Hepatocyte (in vitro differentiated cells): ENCODE results near the gene ZNF669. TPM values are rescaled to one million over a fixed set of nuclear protein-coding genes. Genes with fewer than 3 reads are reported as not detected.

Source experiments
- DNase-seq: peaks from one replicate; pipeline ENCODE4 v3.0.0-alpha.2; 2016; ENCODE audit warnings: low spot score
- H2AFZ ChIP-seq: fragments of 200-600 bp; sonication (generic); 2 replicates; pipeline ENCODE4 v1.6.0; 2016; ENCODE audit warnings: antibody characterized with exemption, mild to moderate bottlenecking
- H3K27ac ChIP-seq: fragments of 200-600 bp; sonication (generic); 2 replicates; pipeline ENCODE4 v1.5.1; 2016; ENCODE audit warnings: mild to moderate bottlenecking
- H3K27me3 ChIP-seq: fragments of 200-600 bp; sonication (generic); 2 replicates; pipeline ENCODE4 v1.6.1; 2016
- H3K36me3 ChIP-seq: fragments of 200-600 bp; sonication (generic); replicated peaks from 2 replicates; pipeline ENCODE4 v1.5.1; 2016; ENCODE audit warnings: low read depth; ENCODE audit not compliant: insufficient read depth
- H3K4me1 ChIP-seq: fragments of 200-600 bp; sonication (generic); 2 replicates; pipeline ENCODE4 v1.5.1; 2016; ENCODE audit warnings: mild to moderate bottlenecking, moderate library complexity; ENCODE audit not compliant: insufficient read depth
- H3K4me2 ChIP-seq: fragments of 200-600 bp; sonication (generic); 2 replicates; pipeline ENCODE4 v1.6.0; 2016
- H3K4me3 ChIP-seq: fragments of 200-600 bp; sonication (generic); 2 replicates; pipeline ENCODE4 v1.5.1; 2016; ENCODE audit warnings: mild to moderate bottlenecking
- H3K79me2 ChIP-seq: fragments of 200-600 bp; sonication (generic); 2 replicates; pipeline ENCODE4 v1.6.0; 2017; ENCODE audit warnings: mild to moderate bottlenecking
- H3K9me2 ChIP-seq: fragments of 200-600 bp; sonication (generic); replicated peaks from 2 replicates; pipeline ENCODE4 v1.6.0; 2017; ENCODE audit warnings: mild to moderate bottlenecking; ENCODE audit not compliant: insufficient read depth
- H3K9me3 ChIP-seq: fragments of 200-600 bp; sonication (generic); 2 replicates; pipeline ENCODE4 v1.5.1; 2016; ENCODE audit warnings: low read depth, mild to moderate bottlenecking
- H4K20me1 ChIP-seq: fragments of 200-600 bp; sonication (generic); 2 replicates; pipeline ENCODE4 v1.6.0; 2016; ENCODE audit warnings: mild to moderate bottlenecking; ENCODE audit not compliant: insufficient read depth, poor library complexity, severe bottlenecking
- EZH2 ChIP-seq: fragments of 200-600 bp; sonication (generic); IDR thresholded peaks from 2 replicates; pipeline ENCODE4 v1.6.1; 2016; ENCODE audit warnings: antibody characterized with exemption, mild to moderate bottlenecking, borderline replicate concordance
- EZH2phosphoT487 ChIP-seq: fragments of 200-600 bp; sonication (generic); IDR thresholded peaks from one replicate; pipeline ENCODE4 v1.6.1; 2018; ENCODE audit warnings: antibody characterized with exemption, mild to moderate bottlenecking, low read depth, moderate library complexity; ENCODE audit not compliant: unreplicated experiment, severe bottlenecking
- WGBS: methylation state at CpG from one replicate; pipeline ENCODE4 v1.1.6; 2016; ENCODE audit warnings: low lambda C conversion rate; ENCODE audit errors: missing lambda C conversion rate; 5-methylcytosine and 5-hydroxymethylcytosine counted together
- polyA plus RNA-seq: library from polyadenylated mRNA; unstranded; fragments of >200 nt; fragmentation: Nextera tagmentation; extraction: Ambion mirVana; gene quantifications from 2 replicates; pipeline ENCODE4 v1.2.1, GENCODE V29; 2016
- total RNA-seq: library from RNA; depleted of rRNA; stranded (reverse); fragments of >200 nt; gene quantifications from 2 replicates; pipeline ENCODE4 v1.2.3, GENCODE V29; 2014
- TF ChIP-seq, protein P1 (sequence below): fragments of 200-600 bp; sonication (generic); IDR thresholded peaks from 2 replicates; pipeline ENCODE4 v1.5.1; 2016; ENCODE audit warnings: antibody characterized with exemption, mild to moderate bottlenecking; ENCODE audit not compliant: poor library complexity

The ZNF669 gene
- total and polyA plus RNA-seq, 2 experiments from 2014 or later: 6.9 to 11.9 TPM

DNA sequence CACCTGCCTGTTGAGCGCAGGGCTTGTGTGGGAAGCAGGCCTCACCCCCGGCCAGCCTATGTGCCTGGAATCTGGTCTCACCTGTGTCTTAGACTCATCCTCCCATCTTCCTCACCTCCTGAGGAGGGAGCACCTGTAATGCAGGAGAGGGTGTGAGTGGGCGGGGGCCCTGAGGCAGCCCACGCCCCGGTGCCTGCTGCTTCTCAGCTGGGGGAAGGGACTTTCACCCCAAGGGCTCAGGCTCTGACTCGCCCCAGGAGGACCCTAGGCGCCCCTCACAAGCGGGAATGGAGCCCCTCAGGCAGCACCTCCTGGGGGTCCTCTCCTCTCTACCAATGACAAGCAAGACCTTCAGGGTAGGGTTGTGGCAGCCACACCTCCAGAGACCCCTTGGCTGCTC lies 18.8 kb downstream of the ZNF669 start:
- no peaks in the 10 kb centered on the region for H3K9me3 ChIP-seq
- 95% methylated on average over 5 of the region's 8 CpGs for WGBS
- H3K36me3 ChIP-seq: no peaks in the 10 kb centered on the region
- H2AFZ ChIP-seq: no peak overlapping the region
- no peak overlapping the region for H3K4me3 ChIP-seq
- no peaks in the 10 kb centered on the region for H3K79me2 ChIP-seq
- TF ChIP-seq, protein P1, sequence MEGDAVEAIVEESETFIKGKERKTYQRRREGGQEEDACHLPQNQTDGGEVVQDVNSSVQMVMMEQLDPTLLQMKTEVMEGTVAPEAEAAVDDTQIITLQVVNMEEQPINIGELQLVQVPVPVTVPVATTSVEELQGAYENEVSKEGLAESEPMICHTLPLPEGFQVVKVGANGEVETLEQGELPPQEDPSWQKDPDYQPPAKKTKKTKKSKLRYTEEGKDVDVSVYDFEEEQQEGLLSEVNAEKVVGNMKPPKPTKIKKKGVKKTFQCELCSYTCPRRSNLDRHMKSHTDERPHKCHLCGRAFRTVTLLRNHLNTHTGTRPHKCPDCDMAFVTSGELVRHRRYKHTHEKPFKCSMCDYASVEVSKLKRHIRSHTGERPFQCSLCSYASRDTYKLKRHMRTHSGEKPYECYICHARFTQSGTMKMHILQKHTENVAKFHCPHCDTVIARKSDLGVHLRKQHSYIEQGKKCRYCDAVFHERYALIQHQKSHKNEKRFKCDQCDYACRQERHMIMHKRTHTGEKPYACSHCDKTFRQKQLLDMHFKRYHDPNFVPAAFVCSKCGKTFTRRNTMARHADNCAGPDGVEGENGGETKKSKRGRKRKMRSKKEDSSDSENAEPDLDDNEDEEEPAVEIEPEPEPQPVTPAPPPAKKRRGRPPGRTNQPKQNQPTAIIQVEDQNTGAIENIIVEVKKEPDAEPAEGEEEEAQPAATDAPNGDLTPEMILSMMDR: no peak
- TF ChIP-seq EZH2 (no peak), EZH2phosphoT487 (no peak)
- no peak overlapping the region for H3K27ac ChIP-seq
- no peaks in the 10 kb centered on the region for H3K27me3 ChIP-seq
- no peak for DNase-seq
- no peaks in the 10 kb centered on the region for H4K20me1 ChIP-seq
- H3K4me2 ChIP-seq: no peak overlapping the region
- no peaks in the 10 kb centered on the region for H3K9me2 ChIP-seq
- H3K4me1 ChIP-seq: no peaks in the 10 kb centered on the region

DNA sequence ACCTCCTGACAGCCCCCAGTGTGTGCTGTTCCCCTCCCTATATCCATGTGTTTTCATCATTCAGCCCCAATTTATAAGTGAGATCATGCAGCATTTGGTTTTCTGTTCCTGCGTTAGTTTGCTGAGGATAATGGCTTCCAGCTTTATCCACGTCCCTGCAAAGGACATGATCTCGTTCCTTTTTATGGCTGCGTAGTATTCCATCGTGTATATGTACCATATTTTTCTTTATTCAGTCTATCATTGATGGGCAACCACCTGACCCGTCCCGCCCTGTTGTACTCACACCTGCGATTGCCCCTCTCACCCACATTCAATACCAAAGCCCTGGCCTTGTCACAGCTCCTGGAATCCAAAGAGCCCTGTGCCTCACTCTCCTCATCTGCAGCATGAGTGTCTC lies 19.4 kb downstream of the ZNF669 start:
- no peak for TF ChIP-seq EZH2
- no peaks in the 10 kb centered on the region for H3K36me3 ChIP-seq
- H4K20me1 ChIP-seq: no peaks in the 10 kb centered on the region
- H3K9me2 ChIP-seq: no peaks in the 10 kb centered on the region
- H3K9me3 ChIP-seq: no peaks in the 10 kb centered on the region
- no peaks in the 10 kb centered on the region for H3K27me3 ChIP-seq
- H2AFZ ChIP-seq: no peak overlapping the region
- H3K79me2 ChIP-seq: no peaks in the 10 kb centered on the region
- WGBS: 95% methylated on average over 8 of the region's 8 CpGs
- H3K4me3 ChIP-seq: no peak overlapping the region
- no peaks in the 10 kb centered on the region for H3K4me1 ChIP-seq
- H3K27ac ChIP-seq: no peak overlapping the region
- no peak overlapping the region for H3K4me2 ChIP-seq
- DNase-seq: no peak

DNA sequence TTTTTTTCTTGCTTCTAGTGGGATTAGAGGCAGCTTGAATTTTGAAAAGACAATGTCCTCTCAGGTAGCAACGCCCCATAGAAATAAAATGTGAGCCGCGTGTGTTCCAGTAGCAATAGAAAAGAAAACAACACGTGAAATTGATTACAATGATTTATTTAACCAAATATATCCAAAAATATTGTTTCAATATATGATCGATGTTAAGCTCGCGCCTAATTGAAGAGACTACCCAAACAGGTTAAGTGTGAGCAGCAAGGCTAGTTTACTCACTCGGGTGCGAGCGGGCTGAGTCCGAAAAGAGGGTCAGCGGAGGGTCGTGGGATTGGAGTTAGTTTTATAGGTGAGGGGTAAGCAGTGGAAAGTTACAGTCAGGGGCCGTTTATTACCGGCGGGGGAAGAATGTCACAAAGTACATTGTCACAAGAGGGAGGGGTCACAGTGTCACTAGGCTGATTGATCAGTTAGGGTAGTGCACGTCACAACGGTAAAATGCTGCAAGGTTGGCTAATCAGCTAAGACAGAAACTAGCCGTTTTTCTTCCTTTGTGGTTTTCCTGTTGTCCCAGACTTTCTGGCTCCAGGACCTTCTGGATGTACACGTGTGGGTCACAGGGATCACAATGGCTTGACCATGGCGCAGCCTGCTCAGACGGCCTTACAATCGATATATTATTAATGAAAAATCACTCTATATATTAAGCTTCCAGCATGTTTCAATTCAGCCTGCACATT lies 24.8 kb downstream of the ZNF669 start:
- DNase-seq: peak; percentile 52
- TF ChIP-seq EZH2phosphoT487: no peak
- no peak for TF ChIP-seq EZH2
- TF ChIP-seq, protein P1: no peak
- Histone ChIP-seq H4K20me1 (no peaks in the 10 kb centered on the region), H3K4me1 (no peaks in the 10 kb centered on the region), H3K27me3 (no peaks in the 10 kb centered on the region), H3K36me3 (no peaks in the 10 kb centered on the region), H3K4me2 (peak overlapping the region; percentile 88), H2AFZ (peak overlapping the region; percentile 44), H3K9me3 (no peaks in the 10 kb centered on the region), H3K27ac (peak overlapping the region; percentile 78), H3K4me3 (peak overlapping the region; percentile 7), H3K79me2 (peaks cover 38% of the 10 kb centered on the region), H3K9me2 (no peaks in the 10 kb centered on the region)
- WGBS: 40% methylated on average over 23 of the region's 23 CpGs

DNA sequence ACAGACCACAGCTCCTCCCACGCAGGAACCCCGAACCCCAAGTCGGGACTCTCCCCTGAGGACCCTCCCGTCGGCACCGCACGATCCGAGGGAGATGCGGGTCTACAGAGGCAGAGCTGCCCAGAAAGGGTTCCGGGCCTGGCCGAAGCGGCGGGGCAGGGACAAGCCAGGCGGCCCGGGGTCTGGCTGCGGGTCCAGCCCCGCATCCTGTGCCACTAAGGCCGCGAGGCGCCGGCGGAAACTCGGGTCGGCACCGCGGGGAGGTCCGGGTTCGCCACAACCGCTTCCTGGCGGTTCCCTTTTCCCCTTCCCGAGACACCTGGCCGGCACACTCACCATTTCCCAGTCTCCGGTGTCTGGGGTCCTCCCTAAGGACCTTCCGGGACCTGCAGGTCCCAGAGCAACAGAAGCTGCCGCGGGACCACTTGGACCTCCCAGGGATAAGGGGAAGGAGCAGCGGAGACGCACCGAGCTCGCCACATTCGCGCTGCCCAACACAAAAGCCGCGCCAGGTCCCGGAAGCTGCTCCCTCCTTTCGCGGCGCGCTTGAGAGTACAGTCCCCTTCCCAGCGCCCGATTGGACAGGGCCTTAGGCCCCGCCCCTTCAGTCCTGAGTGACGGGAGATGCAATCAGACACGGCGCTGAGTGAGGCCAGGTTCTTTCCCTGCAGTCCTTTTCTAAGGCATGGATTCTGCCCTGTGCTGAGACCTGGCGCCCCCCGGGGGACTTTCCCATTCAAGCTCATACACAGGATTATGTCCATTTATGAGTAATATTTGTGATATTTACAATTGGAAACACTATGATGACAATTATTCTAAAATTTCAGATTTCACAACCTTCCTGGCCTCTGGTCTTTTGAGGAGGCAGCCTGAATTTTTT lies 25.7 kb downstream of the ZNF669 start, which contains the start of gene ZNF670:
TSS of gene ZNF670 (minus strand) at position 554 of the 883 bp plus-strand sequence. CDS start at position 339, 215 bp downstream.
- no peaks in the 10 kb centered on the region for H4K20me1 ChIP-seq
- WGBS: under 1% methylated on average over 56 of the region's 57 CpGs
- DNase-seq: peak; percentile 99

More for the DNA sequence above, 25.7 kb downstream of the ZNF669 start, which contains the start of gene ZNF670:
- H3K36me3 ChIP-seq: no peaks in the 10 kb centered on the region
- H3K79me2 ChIP-seq: peaks cover 46% of the 10 kb centered on the region
- H3K27me3 ChIP-seq: no peaks in the 10 kb centered on the region
- H3K4me2 ChIP-seq: peak within 1 kb of the TSS; percentile 88
- H3K27ac ChIP-seq: peak within 1 kb of the TSS; percentile 93
- TF ChIP-seq, protein P1: peak; percentile 30
- no peak for TF ChIP-seq EZH2
- H3K9me3 ChIP-seq: no peaks in the 10 kb centered on the region
- H3K9me2 ChIP-seq: no peaks in the 10 kb centered on the region
- H3K4me3 ChIP-seq: peak within 1 kb of the TSS; percentile 99
- peak within 1 kb of the TSS; percentile 74 for H2AFZ ChIP-seq
- H3K4me1 ChIP-seq: no peaks in the 10 kb centered on the region
